Measurements from ENCODE around the gene OGDH.

The OGDH gene

GRCh38 chr7:44712012-44712411 is 105.6 kb downstream of the OGDH start:
- TF ChIP-seq ZNF239 (tag by site-specific recombination; IDR thresholded peaks at IDR 0.05) = no peak
- no peak for TF ChIP-seq ZNF548 (tag by site-specific recombination; IDR thresholded peaks at IDR 0.05)
- TF ChIP-seq ZBTB49 (tag by site-specific recombination; IDR thresholded peaks at IDR 0.05; ENCODE audit: low read depth) = no peak
- no peak for TF ChIP-seq ZNF391 (tag by site-specific recombination; IDR thresholded peaks at IDR 0.05; ENCODE audit: borderline replicate concordance, low read depth)
- TF ChIP-seq ZBTB1 (tag by site-specific recombination; IDR thresholded peaks at IDR 0.05) = no peak
- no peak for TF ChIP-seq KLF9 (tag by site-specific recombination; IDR thresholded peaks at IDR 0.05; ENCODE audit: low read depth)
- no peak for TF ChIP-seq ZNF37A (tag by site-specific recombination; IDR thresholded peaks at IDR 0.05)
- no peak for TF ChIP-seq PBX3 (CRISPR knock-in tag; IDR thresholded peaks at IDR 0.05)
- no peak for TF ChIP-seq ZNF670 (tag by site-specific recombination; IDR thresholded peaks at IDR 0.05; ENCODE audit: low read depth)
- no peak for TF ChIP-seq ZNF140 (tag by site-specific recombination; IDR thresholded peaks at IDR 0.05)
- no peak for TF ChIP-seq ZNF433 (tag by site-specific recombination; IDR thresholded peaks at IDR 0.05; ENCODE audit: low read depth)
- no peak for TF ChIP-seq ZNF610 (tag by site-specific recombination; IDR thresholded peaks at IDR 0.05; ENCODE audit: borderline replicate concordance)
- no peak for TF ChIP-seq ZNF843 (tag by site-specific recombination; IDR thresholded peaks at IDR 0.05)
- no peak for TF ChIP-seq TRIM28 (IDR thresholded peaks at IDR 0.05; ENCODE audit: borderline replicate concordance, low read length)
- CTCF ChIA-PET = interaction anchor here (0.6 kb wide), 1 partner anchor 10 kb away, joined by 3 read pairs; no protein-coding TSS in a partner anchor
- Histone ChIP-seq H3K4me1 (ENCODE audit: control insufficient read depth, insufficient read depth, low read length) (no peaks in the 10 kb centered on the region), H3K9me3 (ENCODE audit: control insufficient read depth, insufficient read depth, low read depth, low read length) (no peaks in the 10 kb centered on the region), H3K27ac (ENCODE audit: extremely low read depth, low read depth, low read length) (no peak overlapping the region), H3K36me3 (ENCODE audit: control insufficient read depth in 2 of 2, insufficient read depth in 1 of 2, low read length in 2 of 2) (peaks cover 0 to 12% of the 10 kb centered on the region in 2 experiments; a peak in 1 of 3 replicates), H3K4me3 (ENCODE audit: low read depth, low read length) (no peak overlapping the region)
- POLR2A ChIA-PET = no interaction called here

- H3K9me3 ChIP-seq (ENCODE audit: control insufficient read depth, insufficient read depth, low read depth, low read length) = no peaks in the 10 kb centered on the region
- ChIA-PET POLR2A (no interaction called here), CTCF (no interaction called here)
- no peak for TF ChIP-seq AEBP2 (tag by site-specific recombination; IDR thresholded peaks at IDR 0.05; ENCODE audit: borderline replicate concordance)
- no peak for TF ChIP-seq ZBTB20 (tag by site-specific recombination; IDR thresholded peaks at IDR 0.05)
- no peak for TF ChIP-seq ZNF837 (tag by site-specific recombination; IDR thresholded peaks at IDR 0.05)
- no peak for TF ChIP-seq ZNF830 (tag by site-specific recombination; IDR thresholded peaks at IDR 0.05; ENCODE audit: low read depth)
- TF ChIP-seq MEIS1 (CRISPR knock-in tag; IDR thresholded peaks at IDR 0.05; ENCODE audit: borderline replicate concordance) = no peak
- TF ChIP-seq REST (tag by site-specific recombination; IDR thresholded peaks at IDR 0.05) = no peak
- TF ChIP-seq ZNF626 (tag by site-specific recombination; IDR thresholded peaks at IDR 0.05) = no peak
- TF ChIP-seq ZNF169 (tag by site-specific recombination; IDR thresholded peaks at IDR 0.05) = no peak
- no peak for TF ChIP-seq ELK4 (IDR thresholded peaks at IDR 0.05; ENCODE audit: borderline replicate concordance, low read depth, low read length)
- TF ChIP-seq ZNF157 (tag by site-specific recombination; IDR thresholded peaks at IDR 0.05) = no peak
- no peak for TF ChIP-seq ZBTB7A (tag by site-specific recombination; IDR thresholded peaks at IDR 0.05; ENCODE audit: low read depth)
- no peak for TF ChIP-seq ZBTB6 (tag by site-specific recombination; IDR thresholded peaks at IDR 0.05)
- H3K36me3 ChIP-seq (ENCODE audit: control insufficient read depth in 2 of 2, insufficient read depth in 1 of 2, low read length in 2 of 2) = peaks cover 0 to 1% of the 10 kb centered on the region in 2 experiments; a peak in 1 of 3 replicates
- H3K27ac ChIP-seq (ENCODE audit: extremely low read depth, low read depth, low read length) = no peak overlapping the region
- no peaks in the 10 kb centered on the region for H3K4me1 ChIP-seq (ENCODE audit: control insufficient read depth, insufficient read depth, low read length)
- H3K4me3 ChIP-seq (ENCODE audit: low read depth, low read length) = no peak overlapping the region
These were observed 106.7 kb downstream of the OGDH start for GRCh38 chr7:44713141-44713540.
